Cerebellar nuclear complex (tissue), 1 donor: ENCODE data around the gene CLASP1.
"Not testable (repeated sequence)": the region's sequence is repeated elsewhere in the genome, so short reads cannot be mapped to it uniquely, and the experiment has no call there.

Experiments
- DNase-seq, 2 experiments: peaks; one replicate each; lab custom pipeline; 2025; lab: John Stamatoyannopoulos, UW

CLASP1 gene

GRCh38 chr2:121374412-121375075, 274.7 kb downstream of the CLASP1 start:
- not testable (repeated sequence) for DNase-seq

- no peak for DNase-seq
Measured at GRCh38 chr2:121372721-121373353, 276.4 kb downstream of the CLASP1 start.

- DNase-seq, result no peak
Measured at GRCh38 chr2:121372082-121372481, 277.2 kb downstream of the CLASP1 start.

GRCh38 chr2:121368836-121369235, 280.4 kb downstream of the CLASP1 start:
- no peak for DNase-seq

- DNase-seq, result no peak
Measured at GRCh38 chr2:121368155-121368554, 281.1 kb downstream of the CLASP1 start.

GRCh38 chr2:121367246-121367900, 281.9 kb downstream of the CLASP1 start:
- no peak for DNase-seq

GRCh38 chr2:121366040-121366439, 283.2 kb downstream of the CLASP1 start:
- no peak for DNase-seq

GRCh38 chr2:121365061-121365460, 284.2 kb downstream of the CLASP1 start:
- DNase-seq, result no peak

GRCh38 chr2:121363632-121364420, 285.4 kb downstream of the CLASP1 start:
- no peak for DNase-seq

- DNase-seq, result no peak
Measured at GRCh38 chr2:121362774-121363173, 286.5 kb downstream of the CLASP1 start.

GRCh38 chr2:121362226-121362625, 287.0 kb downstream of the CLASP1 start:
- no peak for DNase-seq

GRCh38 chr2:121360566-121361300, 288.5 kb downstream of the CLASP1 start:
- DNase-seq, result no peak

GRCh38 chr2:121359716-121360565, 289.3 kb downstream of the CLASP1 start:
- no peak for DNase-seq

- no peak for DNase-seq
Measured at GRCh38 chr2:121359170-121359569, 290.1 kb downstream of the CLASP1 start.

- no peak for DNase-seq
Measured at GRCh38 chr2:121358291-121358690, 291.0 kb downstream of the CLASP1 start.

- no peak for DNase-seq
Measured at GRCh38 chr2:121356058-121356640, 293.1 kb downstream of the CLASP1 start.

GRCh38 chr2:121355488-121355887, 293.8 kb downstream of the CLASP1 start:
- DNase-seq, result no peak

GRCh38 chr2:121351521-121352318, 297.5 kb downstream of the CLASP1 start:
- no peak for DNase-seq

GRCh38 chr2:121350890-121351289, 298.4 kb downstream of the CLASP1 start:
- DNase-seq, result no peak

GRCh38 chr2:121350402-121350775, 298.9 kb downstream of the CLASP1 start:
- DNase-seq, result no peak
